ENCODE data around the gene PRKN.

DNA sequence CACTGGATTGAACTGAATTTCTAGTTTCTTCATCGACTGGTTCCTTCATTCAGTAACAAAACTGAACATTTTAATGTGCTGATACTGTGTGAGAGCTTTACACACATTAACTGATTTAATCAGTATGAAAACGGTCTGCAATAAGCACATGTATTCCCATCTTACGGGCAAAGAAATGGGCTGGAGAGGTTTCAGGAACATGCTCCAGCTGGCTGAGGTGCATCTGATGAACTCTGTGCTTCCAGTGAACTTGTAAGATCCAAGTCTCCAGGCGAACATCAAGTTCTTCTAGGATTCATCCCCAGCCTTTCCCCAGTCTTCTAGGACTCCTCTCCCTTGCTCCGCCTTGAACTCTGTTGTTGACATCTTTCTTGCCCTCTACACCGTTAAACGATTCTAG lies 1233.0 kb downstream of the PRKN start:
- no peak for TF ChIP-seq POLR2A (IDR thresholded peaks at IDR 0.05)
- TF ChIP-seq, protein P1, sequence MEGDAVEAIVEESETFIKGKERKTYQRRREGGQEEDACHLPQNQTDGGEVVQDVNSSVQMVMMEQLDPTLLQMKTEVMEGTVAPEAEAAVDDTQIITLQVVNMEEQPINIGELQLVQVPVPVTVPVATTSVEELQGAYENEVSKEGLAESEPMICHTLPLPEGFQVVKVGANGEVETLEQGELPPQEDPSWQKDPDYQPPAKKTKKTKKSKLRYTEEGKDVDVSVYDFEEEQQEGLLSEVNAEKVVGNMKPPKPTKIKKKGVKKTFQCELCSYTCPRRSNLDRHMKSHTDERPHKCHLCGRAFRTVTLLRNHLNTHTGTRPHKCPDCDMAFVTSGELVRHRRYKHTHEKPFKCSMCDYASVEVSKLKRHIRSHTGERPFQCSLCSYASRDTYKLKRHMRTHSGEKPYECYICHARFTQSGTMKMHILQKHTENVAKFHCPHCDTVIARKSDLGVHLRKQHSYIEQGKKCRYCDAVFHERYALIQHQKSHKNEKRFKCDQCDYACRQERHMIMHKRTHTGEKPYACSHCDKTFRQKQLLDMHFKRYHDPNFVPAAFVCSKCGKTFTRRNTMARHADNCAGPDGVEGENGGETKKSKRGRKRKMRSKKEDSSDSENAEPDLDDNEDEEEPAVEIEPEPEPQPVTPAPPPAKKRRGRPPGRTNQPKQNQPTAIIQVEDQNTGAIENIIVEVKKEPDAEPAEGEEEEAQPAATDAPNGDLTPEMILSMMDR (IDR thresholded peaks at IDR 0.05) = no peak

All from tibial nerve (tissue), 3 donors.